HK-2 (cell line): ENCODE measurements around the gene MADCAM1.

Experiments
- DNase-seq: peaks from one replicate; pipeline ENCODE4 v3.0.0-alpha.2; 2018; ENCODE audit not compliant: unreplicated experiment

Gene MADCAM1

DNA sequence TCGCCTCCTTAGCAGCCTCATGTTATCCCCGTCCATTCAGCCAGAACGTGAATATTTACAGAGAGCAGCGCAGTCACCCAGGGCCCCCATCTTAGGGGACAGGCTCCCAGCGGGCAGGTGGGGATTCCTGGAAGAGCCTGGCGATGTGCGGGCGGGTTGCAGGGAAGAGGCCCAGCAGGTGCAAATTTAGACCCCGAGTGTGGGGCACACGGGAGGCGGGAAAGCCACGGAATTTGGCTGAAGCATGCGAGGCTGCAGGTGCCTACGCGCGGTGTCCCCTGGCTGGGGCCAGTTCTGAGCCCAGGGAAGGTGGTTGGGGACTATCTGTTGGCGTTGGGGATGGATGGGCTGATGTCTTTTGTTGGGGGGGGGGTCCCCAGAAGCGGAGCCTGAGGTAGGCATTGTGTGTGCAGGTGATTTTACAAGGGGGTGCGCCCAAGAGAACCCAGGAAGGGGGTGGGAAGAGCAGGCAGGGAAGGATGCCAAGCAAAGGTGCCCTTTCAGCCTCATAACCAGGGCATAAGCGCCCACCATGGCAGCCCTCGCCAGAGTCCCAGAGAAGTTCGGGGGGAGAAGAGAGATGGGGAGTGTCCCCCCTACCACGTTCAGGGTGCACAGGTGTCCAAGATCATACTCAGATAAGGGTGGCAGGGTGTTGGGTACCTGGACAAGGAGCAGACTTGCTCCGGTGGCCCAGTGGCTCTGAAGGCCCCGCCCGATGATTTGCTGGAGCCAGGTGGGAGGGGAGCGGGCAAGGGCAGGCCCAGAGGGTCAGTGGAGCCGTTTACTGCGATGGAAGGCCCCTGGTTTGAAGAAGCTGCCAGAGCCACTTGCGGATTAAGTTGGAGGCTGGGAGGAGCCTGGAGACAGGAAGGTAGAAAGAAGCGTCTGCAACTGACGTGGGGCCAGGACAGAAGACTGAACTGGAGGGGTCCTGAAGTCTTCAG is 12.2 kb downstream of the MADCAM1 start:
- DNase-seq, result no peak

DNA sequence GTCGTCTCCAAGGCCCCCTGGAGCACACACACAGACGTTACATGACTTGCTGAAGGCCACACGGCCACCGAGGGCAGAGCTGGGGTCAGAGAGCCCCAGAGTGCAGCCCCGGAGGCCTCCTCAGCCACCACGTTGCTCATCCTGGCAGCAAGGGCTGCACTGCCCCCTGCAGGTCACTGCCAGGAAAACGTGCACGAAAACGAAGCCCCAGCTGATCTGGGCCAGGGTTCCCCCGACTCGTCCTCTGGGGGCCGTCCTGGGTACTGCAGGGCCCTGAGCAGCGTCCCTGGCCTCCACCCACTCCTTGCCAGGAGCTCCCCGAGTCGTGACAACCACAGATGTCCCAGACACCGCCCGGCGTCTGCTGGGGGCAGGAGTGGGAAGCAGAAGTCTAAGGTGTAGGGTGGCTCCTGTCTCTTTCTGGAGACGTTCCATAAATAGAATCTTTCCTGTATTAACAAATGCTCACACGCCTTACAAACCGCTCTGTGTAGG is 14.4 kb downstream of the MADCAM1 start:
- DNase-seq, result peak; percentile 71

GRCh38 chr19:511101-511851 is 15.0 kb downstream of the MADCAM1 start:
- DNase-seq, result no peak

- DNase-seq, result no peak
These were observed 16.5 kb downstream of the MADCAM1 start for GRCh38 chr19:512547-513365.

- DNase-seq, result no peak
These were observed 17.3 kb downstream of the MADCAM1 start for GRCh38 chr19:513368-514165.

DNA sequence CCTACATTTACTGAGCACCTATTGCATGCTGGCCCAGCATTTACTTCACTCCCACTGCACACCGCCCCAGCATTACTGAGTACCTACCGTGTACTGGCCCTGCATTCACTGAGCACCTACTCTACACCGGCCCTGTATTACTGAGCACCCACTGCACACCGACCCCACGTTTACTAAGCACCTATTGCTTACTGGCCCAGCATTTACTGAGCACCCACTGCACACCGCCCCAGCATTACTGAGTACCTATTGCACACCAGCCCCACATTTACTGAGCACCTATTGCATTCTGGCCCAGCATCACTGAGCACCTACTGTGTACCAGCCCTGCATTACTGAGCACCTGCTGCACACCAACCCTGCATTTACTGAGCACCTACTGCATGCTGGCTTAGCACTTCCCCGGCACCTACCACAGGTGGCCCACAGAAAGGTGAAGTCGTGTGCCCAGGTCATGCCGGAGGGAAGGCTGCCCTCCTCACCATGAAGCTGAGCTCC is 17.9 kb downstream of the MADCAM1 start:
- no peak for DNase-seq

- DNase-seq, result no peak
These were observed 21.7 kb downstream of the MADCAM1 start for GRCh38 chr19:517721-518597.

DNA sequence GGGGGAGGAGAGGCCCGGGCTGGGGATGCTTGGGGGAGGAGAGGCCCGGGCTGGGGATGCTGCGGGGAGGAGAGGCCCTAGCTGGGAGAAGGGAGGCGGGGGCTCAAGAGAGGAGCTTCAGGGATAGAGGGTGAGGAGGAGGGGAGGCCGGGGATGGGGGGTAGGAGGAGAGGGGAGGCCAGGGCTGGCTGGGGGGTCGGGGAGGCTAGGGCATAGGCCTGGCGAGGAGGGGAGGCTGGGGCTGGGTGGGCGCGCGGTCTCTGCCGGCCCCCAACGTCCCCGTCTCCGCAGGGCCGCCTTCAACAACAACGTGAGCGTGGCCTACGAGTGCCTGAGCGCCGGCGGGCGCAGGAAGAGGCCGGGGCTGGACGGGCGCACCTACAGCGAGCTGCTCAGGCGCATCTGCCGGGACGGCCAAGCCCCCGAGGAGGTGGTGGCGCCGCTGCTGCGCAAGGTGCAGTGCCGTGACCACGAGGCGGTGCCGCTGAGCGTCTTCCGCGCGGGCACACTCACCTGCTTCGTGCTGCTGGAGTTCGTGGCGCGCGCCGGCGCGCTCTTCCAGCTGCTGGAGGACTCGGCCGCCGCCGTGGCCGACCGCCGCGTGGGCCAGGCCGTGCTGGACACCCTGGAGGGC is 22.4 kb downstream of the MADCAM1 start:
- no peak for DNase-seq

- no peak for DNase-seq
These were observed 23.2 kb downstream of the MADCAM1 start for GRCh38 chr19:519449-519865.

- DNase-seq, result no peak
These were observed 26.4 kb downstream of the MADCAM1 start for GRCh38 chr19:522726-523125.

DNA sequence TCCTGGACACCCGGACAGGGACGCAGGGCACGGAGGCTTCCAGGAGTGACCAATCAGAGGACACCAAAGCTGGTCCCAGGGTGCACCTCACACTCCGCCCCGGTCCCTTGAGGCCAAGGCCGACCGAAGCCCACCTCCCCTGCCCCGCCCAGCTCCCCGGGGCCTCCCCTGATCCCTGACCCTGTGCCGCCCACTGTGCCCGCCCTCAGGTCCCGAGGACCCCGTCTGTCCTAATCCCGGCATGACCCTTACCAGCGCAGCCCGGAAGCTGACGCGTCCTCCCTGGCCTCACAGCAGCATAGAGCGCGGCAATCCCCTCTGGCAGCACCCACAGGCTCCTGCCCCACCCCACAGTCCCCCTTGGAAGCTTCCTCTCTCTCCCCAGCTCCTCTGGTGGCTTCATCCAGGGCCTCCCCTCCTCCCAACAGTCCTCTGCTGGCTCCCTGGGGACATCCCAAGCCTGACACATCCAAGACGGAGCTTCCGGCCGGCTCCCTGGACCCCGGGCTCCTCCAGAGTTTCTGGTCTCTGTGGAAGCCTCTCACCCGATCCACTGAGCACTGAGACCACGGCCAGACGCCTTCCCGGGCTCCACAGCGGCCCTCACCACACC is 27.9 kb downstream of the MADCAM1 start:
- DNase-seq, result no peak

DNA sequence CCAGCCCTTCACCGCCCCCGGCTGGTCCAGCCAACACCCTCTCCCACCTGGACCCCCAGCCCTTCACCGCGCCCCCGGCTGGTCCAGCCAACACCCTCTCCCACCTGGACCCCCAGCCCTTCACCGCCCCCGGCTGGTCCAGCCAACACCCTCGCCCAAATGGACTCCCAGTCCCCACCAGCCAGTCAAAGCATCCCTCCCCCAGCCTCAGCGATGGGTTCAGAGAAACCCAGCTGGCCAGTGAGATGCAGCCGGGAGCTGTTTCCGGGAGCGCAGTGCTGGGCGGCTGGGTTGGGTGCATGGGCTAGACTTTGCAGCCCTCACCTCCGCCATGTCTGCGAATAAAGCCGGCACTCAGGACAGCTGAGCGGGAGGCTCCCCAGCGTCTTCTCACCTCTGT is 28.7 kb downstream of the MADCAM1 start:
- DNase-seq, result no peak

DNA sequence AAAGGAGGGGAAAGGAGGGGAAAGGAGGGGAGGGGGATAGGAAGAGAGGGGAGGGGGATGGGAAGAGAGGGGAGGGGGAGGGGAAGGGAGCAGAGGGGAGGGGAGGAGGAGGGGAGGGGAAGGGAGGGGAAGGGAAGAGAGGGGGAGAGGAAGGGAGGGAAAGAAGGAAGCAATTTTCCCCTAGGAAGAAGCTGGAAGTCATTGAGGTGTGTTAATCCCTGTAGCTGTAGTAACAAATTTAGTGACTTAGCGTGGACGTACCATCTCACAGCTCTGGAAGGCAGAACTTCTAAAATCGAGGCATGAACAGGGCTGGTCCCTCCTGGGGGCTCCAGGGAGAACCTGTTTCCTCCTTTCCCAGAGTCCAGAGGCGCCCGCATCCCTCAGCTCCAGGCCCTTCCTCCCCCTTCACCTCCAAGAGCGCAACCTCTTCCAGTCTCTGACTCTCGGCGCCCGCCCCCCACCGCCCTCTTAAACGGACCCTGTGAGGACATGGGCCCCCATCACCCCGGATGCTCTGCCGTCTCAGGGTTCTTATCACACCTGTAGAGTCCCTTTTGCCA is 29.7 kb downstream of the MADCAM1 start:
- DNase-seq, result no peak

GRCh38 chr19:530134-531008 is 34.1 kb downstream of the MADCAM1 start:
- no peak for DNase-seq

- DNase-seq, result peak; percentile 87
These were observed 34.9 kb downstream of the MADCAM1 start for GRCh38 chr19:531009-531752.

DNA sequence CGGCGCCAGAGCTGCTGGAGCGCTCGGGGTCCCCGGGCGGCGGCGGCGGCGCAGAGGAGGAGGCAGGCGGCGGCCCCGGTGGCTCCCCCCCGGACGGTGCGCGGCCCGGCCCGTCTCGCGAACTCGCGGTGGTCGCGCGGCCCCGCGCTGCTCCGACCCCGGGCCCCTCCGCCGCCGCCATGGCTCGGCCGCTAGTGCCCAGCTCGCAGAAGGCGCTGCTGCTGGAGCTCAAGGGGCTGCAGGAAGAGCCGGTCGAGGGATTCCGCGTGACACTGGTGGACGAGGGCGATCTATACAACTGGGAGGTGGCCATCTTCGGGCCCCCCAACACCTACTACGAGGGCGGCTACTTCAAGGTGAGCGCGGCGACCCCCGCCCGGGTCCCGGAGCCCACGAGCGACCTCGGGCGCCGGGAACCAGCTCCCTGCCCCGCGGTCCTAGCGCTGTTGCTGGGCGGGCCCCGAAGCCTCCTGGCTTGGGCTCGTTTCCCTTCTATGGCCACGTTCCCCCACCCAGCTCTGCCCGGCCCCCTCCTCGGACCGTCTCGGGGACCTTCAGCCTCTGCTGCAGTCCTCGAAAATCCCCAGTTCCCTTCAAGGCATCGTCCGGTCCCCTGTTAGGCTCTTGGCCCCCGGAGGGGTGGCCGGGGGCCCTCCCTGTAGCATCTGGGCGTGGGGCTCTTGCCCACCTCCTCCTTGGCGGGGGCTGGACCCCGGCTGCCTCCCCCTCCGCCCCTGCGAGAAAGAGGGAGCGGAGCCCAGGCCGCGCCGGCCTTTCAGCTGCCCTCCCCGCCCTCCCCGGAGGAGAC is 35.7 kb downstream of the MADCAM1 start, which contains the start of gene CDC34:
Gene CDC34, plus strand, starts transcription at position 8 of the 808 bp plus-strand sequence. Its CDS starts 172 bp downstream, at position 180.
- DNase-seq, result no peak
